HepG2 (cell line): ENCODE data around the gene SLC1A5. TPM values are rescaled to one million over a fixed set of nuclear protein-coding genes. Genes with fewer than 3 reads are reported as not detected.

Experiments
- ATAC-seq: fragments of 200-7000 bp; cut with Tn5 transposase; 3 replicates; pipeline ENCODE4 v1.9.1; 2020; ENCODE audit warnings: mild to moderate bottlenecking, moderate library complexity
- BruUV-seq: library from RNA; stranded (reverse); fragments of 400-500 nt; replicated peaks from 2 replicates; lab custom pipeline; 2021; lab: Mats Ljungman, UMichigan
- CTCF ChIA-PET: fragments of 300-600 bp; formaldehyde crosslinking; extraction: SDS; loops from one replicate; lab custom pipeline; 2021; ENCODE audit warnings: low total read pairs, inconsistent platforms, low intra/inter-chr PET ratio; lab: Yijun Ruan, JAX
- POLR2A ChIA-PET: fragments of 350-600 bp; sonication (Branson Sonifier 250); formaldehyde crosslinking; loops from one replicate; lab custom pipeline; 2020; ENCODE audit warnings: antibody characterized with exemption, inconsistent platforms; lab: Yijun Ruan, JAX
- DNase-seq: peaks from one replicate; pipeline ENCODE4 v3.0.0-alpha.2; 2015; ENCODE audit warnings: low spot score
- FAIRE-seq: peaks from 3 replicates; lab custom pipeline; 2011; peaks lifted over from hg19 to GRCh38; lab: Jason Lieb, UNC
- H2AFZ ChIP-seq: one replicate; pipeline ENCODE4 v1.6.1; 2011; ENCODE audit warnings: low read length, inconsistent platforms
- H3K27ac ChIP-seq: fragments of 300-600 bp; 3 replicates; pipeline ENCODE4 v1.8.0; 2011; ENCODE audit warnings: mixed run types, mild to moderate bottlenecking, mixed read lengths, low read length, inconsistent platforms; ENCODE audit not compliant: insufficient read depth; ENCODE audit errors: extremely low read length
- H3K27me3 ChIP-seq, 2 experiments: fragments of 200-600 bp in 1 of 2; 2 replicates in 1 of 2; 3 replicates in 1 of 2; pipeline versions ENCODE4 v1.6.0 to v1.8.0; 2011; ENCODE audit warnings: low read length in 2 of 2, mild to moderate bottlenecking in 2 of 2, moderate library complexity in 2 of 2, inconsistent platforms in 1 of 2; ENCODE audit not compliant: insufficient read depth in 2 of 2, control insufficient read depth in 1 of 2
- H3K36me3 ChIP-seq, 2 experiments: fragments of 200-600 bp in 1 of 2; replicated peaks in 1 of 2; 2 replicates in 1 of 2; 3 replicates in 1 of 2; pipeline versions ENCODE4 v1.5.1 to v1.8.0; 2011; ENCODE audit warnings: low read length in 2 of 2, inconsistent platforms in 1 of 2; ENCODE audit not compliant: insufficient read depth in 2 of 2, control insufficient read depth in 1 of 2
- H3K4me1 ChIP-seq: 2 replicates; pipeline ENCODE4 v1.5.1; 2012; ENCODE audit warnings: low read length, inconsistent platforms; ENCODE audit not compliant: insufficient read depth
- H3K4me2 ChIP-seq: 2 replicates; pipeline ENCODE4 v1.6.0; 2011; ENCODE audit warnings: low read depth, low read length, inconsistent platforms
- H3K4me3 ChIP-seq, 3 experiments: fragments of 200-600 bp in 1 of 3; sonication (generic), shearing (Covaris generic) in 1 of 3; replicated peaks in 1 of 3; 2 replicates each; pipeline ENCODE4 v1.5.1; 2011 to 2016; ENCODE audit warnings: low read length in 3 of 3, inconsistent platforms in 2 of 3, low read depth in 2 of 3, mild to moderate bottlenecking in 2 of 3, control low read depth in 1 of 3, mixed read lengths in 1 of 3; ENCODE audit not compliant: insufficient read depth in 1 of 3
- H3K79me2 ChIP-seq: one replicate; pipeline ENCODE4 v1.6.1; 2011; ENCODE audit warnings: low read length, inconsistent platforms; ENCODE audit not compliant: insufficient read depth
- H3K9ac ChIP-seq: 2 replicates; pipeline ENCODE4 v1.6.0; 2011; ENCODE audit warnings: mild to moderate bottlenecking, low read depth, low read length, inconsistent platforms; ENCODE audit not compliant: insufficient read depth
- H3K9me3 ChIP-seq: 2 replicates; pipeline ENCODE4 v1.5.1; 2012; ENCODE audit warnings: mild to moderate bottlenecking, low read length
- H4K20me1 ChIP-seq: 2 replicates; pipeline ENCODE4 v1.6.0; 2011; ENCODE audit warnings: inconsistent platforms, mild to moderate bottlenecking, low read length, moderate library complexity; ENCODE audit not compliant: insufficient read depth
- CTCF ChIP-seq: sonication (generic); formaldehyde crosslinking; IDR thresholded peaks from 2 replicates; pipeline ENCODE4 v1.5.0; 2020; ENCODE audit warnings: mild to moderate bottlenecking, missing genetic modification reagents, moderate library complexity
- WGBS: methylation state at CpG from one replicate; pipeline ENCODE4 v1.1.6; 2017; ENCODE audit warnings: low lambda C conversion rate; 5-methylcytosine and 5-hydroxymethylcytosine counted together
- in situ Hi-C: cut with HindIII; loops from 2 replicates; pipeline ENCODE4 v1.10.0; 2017; ENCODE audit warnings: low pct_unique_long_range_greater_than_20kb; ENCODE audit not compliant: extremely low pct_ligation_motif_present
- intact Hi-C: fragments of 100-400 bp; cut with micrococcal nuclease; formaldehyde crosslinking; loops from one replicate; pipeline ENCODE4 v1.10.0; 2022; ENCODE audit not compliant: unreplicated experiment
- polyA plus RNA-seq, 8 experiments: library from polyadenylated mRNA; depleted of rRNA in 3 of 8; stranded (reverse) in 7 of 8; unstranded in 1 of 8; fragments of >200 nt; fragmentation: Illumina TruSeq in 4 of 8; extraction: Trizol in 4 of 8; gene quantifications; 2 replicates each; pipeline versions ENCODE4 v1.2.1 to v1.2.3, GENCODE V29; 2011 to 2016; ENCODE audit warnings: low read depth in 4 of 8, missing spikeins in 1 of 8, mixed read lengths in 1 of 8; ENCODE audit not compliant: insufficient read depth in 1 of 8
- total RNA-seq, 5 experiments: library from RNA; depleted of rRNA; stranded (reverse); fragments of >200 nt; fragmentation: Illumina TruSeq; extraction: Trizol; gene quantifications; 2 replicates each; pipeline ENCODE4 v1.2.3, GENCODE V29; 2016; ENCODE audit warnings: low read depth in 1 of 5
- TF ChIP-seq, protein P1 (sequence below): sonication (generic); formaldehyde crosslinking; IDR thresholded peaks from 2 replicates; pipeline ENCODE4 v1.5.0; 2020; ENCODE audit warnings: missing genetic modification reagents
- TF ChIP-seq, protein P2 (sequence below): sonication (generic); formaldehyde crosslinking; IDR thresholded peaks from 2 replicates; pipeline ENCODE4 v1.5.1; 2020; ENCODE audit warnings: missing genetic modification reagents, mild to moderate bottlenecking, borderline replicate concordance

The SLC1A5 gene
- total and polyA plus RNA-seq, 2 of the 13 experiments (the other 11 are each of a cell fraction or from before 2014, with no cell fraction given): 120 to 159 TPM

GRCh38 chr19:46823049-46823448 is 34.7 kb upstream of the SLC1A5 start:
- H4K20me1 ChIP-seq: no peaks in the 10 kb centered on the region
- no TSS peak for BruUV-seq
- no peaks in the 10 kb centered on the region for H3K79me2 ChIP-seq
- H3K9ac ChIP-seq: no peak overlapping the region
- TF ChIP-seq, protein P1, sequence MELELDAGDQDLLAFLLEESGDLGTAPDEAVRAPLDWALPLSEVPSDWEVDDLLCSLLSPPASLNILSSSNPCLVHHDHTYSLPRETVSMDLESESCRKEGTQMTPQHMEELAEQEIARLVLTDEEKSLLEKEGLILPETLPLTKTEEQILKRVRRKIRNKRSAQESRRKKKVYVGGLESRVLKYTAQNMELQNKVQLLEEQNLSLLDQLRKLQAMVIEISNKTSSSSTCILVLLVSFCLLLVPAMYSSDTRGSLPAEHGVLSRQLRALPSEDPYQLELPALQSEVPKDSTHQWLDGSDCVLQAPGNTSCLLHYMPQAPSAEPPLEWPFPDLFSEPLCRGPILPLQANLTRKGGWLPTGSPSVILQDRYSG (CRISPR knock-in tag): no peak
- TF ChIP-seq, protein P2, sequence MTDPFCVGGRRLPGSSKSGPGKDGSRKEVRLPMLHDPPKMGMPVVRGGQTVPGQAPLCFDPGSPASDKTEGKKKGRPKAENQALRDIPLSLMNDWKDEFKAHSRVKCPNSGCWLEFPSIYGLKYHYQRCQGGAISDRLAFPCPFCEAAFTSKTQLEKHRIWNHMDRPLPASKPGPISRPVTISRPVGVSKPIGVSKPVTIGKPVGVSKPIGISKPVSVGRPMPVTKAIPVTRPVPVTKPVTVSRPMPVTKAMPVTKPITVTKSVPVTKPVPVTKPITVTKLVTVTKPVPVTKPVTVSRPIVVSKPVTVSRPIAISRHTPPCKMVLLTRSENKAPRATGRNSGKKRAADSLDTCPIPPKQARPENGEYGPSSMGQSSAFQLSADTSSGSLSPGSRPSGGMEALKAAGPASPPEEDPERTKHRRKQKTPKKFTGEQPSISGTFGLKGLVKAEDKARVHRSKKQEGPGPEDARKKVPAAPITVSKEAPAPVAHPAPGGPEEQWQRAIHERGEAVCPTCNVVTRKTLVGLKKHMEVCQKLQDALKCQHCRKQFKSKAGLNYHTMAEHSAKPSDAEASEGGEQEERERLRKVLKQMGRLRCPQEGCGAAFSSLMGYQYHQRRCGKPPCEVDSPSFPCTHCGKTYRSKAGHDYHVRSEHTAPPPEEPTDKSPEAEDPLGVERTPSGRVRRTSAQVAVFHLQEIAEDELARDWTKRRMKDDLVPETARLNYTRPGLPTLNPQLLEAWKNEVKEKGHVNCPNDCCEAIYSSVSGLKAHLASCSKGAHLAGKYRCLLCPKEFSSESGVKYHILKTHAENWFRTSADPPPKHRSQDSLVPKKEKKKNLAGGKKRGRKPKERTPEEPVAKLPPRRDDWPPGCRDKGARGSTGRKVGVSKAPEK: no peak
- TF ChIP-seq CTCF (CRISPR knock-in tag): 0 out of 2 replicates have a peak, but pooled peaks have one; percentile 3
- TF ChIP-seq, all 625 proteins: peak for 1
- H3K27ac ChIP-seq: no peak overlapping the region
- ChIA-PET POLR2A (interaction anchor here (0.6 to 4.0 kb wide), 5 partner anchors 27 to 81 kb away, joined by 3 to 66 read pairs (median 6); partner anchors contain the start of gene SLC1A5), CTCF (no interaction called here)
- in situ Hi-C loops: no loop called here
- no peak for ATAC-seq
- H3K36me3 ChIP-seq: no peaks in the 10 kb centered on the region
- peaks cover 43% of the 10 kb centered on the region for H3K4me1 ChIP-seq
- WGBS: 29% methylated on average over 6 of the region's 6 CpGs
- peak overlapping the region; percentile 49 for H3K4me2 ChIP-seq
- no peak overlapping the region for H3K4me3 ChIP-seq
- peaks cover 0 to 2% of the 10 kb centered on the region in 2 experiments; a peak in 1 of 5 replicates for H3K27me3 ChIP-seq
- FAIRE-seq: no peak
- intact Hi-C loops: no loop called here
- DNase-seq: no peak
- no peaks in the 10 kb centered on the region for H3K9me3 ChIP-seq
- H2AFZ ChIP-seq: no peak overlapping the region
